Caki2 (cell line): ENCODE measurements around the gene NDOR1. TPM values are rescaled to one million over a fixed set of nuclear protein-coding genes. Genes with fewer than 3 reads are reported as not detected.
A peak's percentile ranks its signal among the peaks of the same experiment; 100 is the strongest.
"Not testable (repeated sequence)": the region's sequence is repeated elsewhere in the genome, so short reads cannot be mapped to it uniquely, and the experiment has no call there.

Source experiments
- DNase-seq: peaks from one replicate; pipeline ENCODE4 v3.0.0-alpha.2; 2015; ENCODE audit warnings: low read depth
- in situ Hi-C: cut with HindIII; loops from 2 replicates; pipeline ENCODE4 v1.10.0; 2016; ENCODE audit warnings: low sequenced_read_pairs, low pct_unique_long_range_greater_than_20kb, mixed read lengths
- total RNA-seq: library from RNA; depleted of rRNA; stranded (reverse); fragments of >200 nt; shearing (Covaris generic); gene quantifications from 2 replicates; pipeline ENCODE4 v1.2.3, GENCODE V29; 2014; ENCODE audit warnings: low replicate concordance

The NDOR1 gene
- total RNA-seq, 1 experiment from 2014 or later: 8.1 TPM

- no peak for DNase-seq
- in situ Hi-C loops: no loop called here
Measured at GRCh38 chr9:137234055-137234697, 28.7 kb downstream of the NDOR1 start.

GRCh38 chr9:137234758-137235423 is 29.4 kb downstream of the NDOR1 start:
- in situ Hi-C loops: no loop called here
- DNase-seq: no peak

GRCh38 chr9:137235424-137236237 is 30.1 kb downstream of the NDOR1 start:
- in situ Hi-C loops: no loop called here
- no peak for DNase-seq

- in situ Hi-C loops: no loop called here
- DNase-seq: peak; percentile 73
Measured at GRCh38 chr9:137236238-137236935, 30.9 kb downstream of the NDOR1 start.

- DNase-seq: no peak
- in situ Hi-C loops: no loop called here
Measured at GRCh38 chr9:137236936-137237421, 31.5 kb downstream of the NDOR1 start.

GRCh38 chr9:137237759-137238726 is 32.5 kb downstream of the NDOR1 start:
- DNase-seq: no peak
- in situ Hi-C loops: no loop called here

GRCh38 chr9:137239541-137240200 is 34.2 kb downstream of the NDOR1 start:
- in situ Hi-C loops, DNase-seq: not testable (repeated sequence)

- DNase-seq: no peak
- in situ Hi-C loops: no loop called here
Measured at GRCh38 chr9:137240318-137240840, 34.9 kb downstream of the NDOR1 start.

GRCh38 chr9:137240841-137241489 is 35.5 kb downstream of the NDOR1 start, which contains the start of gene TUBB4B:
TUBB4B (plus strand) TSS chr9:137241287; CDS start chr9:137241361, 74 bp downstream.
- in situ Hi-C loops: no loop called here

GRCh38 chr9:137241490-137242268 is 36.2 kb downstream of the NDOR1 start:
- in situ Hi-C loops: no loop called here
- DNase-seq: no peak

More at GRCh38 chr9:137240841-137241489, 35.5 kb downstream of the NDOR1 start, which contains the start of gene TUBB4B:
- DNase-seq: peak; percentile 99

GRCh38 chr9:137242269-137243203 is 37.0 kb downstream of the NDOR1 start:
- in situ Hi-C loops: no loop called here
- no peak for DNase-seq

- in situ Hi-C loops: not testable (repeated sequence)
Measured at GRCh38 chr9:137243266-137243625, 37.7 kb downstream of the NDOR1 start.

GRCh38 chr9:137243626-137244485 is 38.4 kb downstream of the NDOR1 start:
- no peak for DNase-seq
- in situ Hi-C loops: no loop called here

More at GRCh38 chr9:137243266-137243625, 37.7 kb downstream of the NDOR1 start:
- not testable (repeated sequence) for DNase-seq
